Esophagus squamous epithelium (tissue), 5 donors: ENCODE measurements around the gene EDAR. TPM values are rescaled to one million over a fixed set of nuclear protein-coding genes. Genes with fewer than 3 reads are reported as not detected.

ENCODE experiments used
- DNase-seq: peaks from one replicate; lab custom pipeline; 2025; lab: John Stamatoyannopoulos, UW
- H3K27ac ChIP-seq, 4 donors: fragments of 200-600 bp; sonication (generic); one replicate each; pipeline ENCODE4 v1.5.1; 2016 to 2019; ENCODE audit warnings: mild to moderate bottlenecking in 1 of 4
- H3K27me3 ChIP-seq, 4 donors: fragments of 200-600 bp; sonication (generic); 1 replicate in 3 of 4; 2 replicates in 1 of 4; pipeline versions ENCODE4 v1.5.1 to v1.6.0; 2017 to 2021; ENCODE audit warnings: antibody characterized with exemption in 1 of 4
- H3K36me3 ChIP-seq, 3 donors: fragments of 200-600 bp; sonication (generic); one replicate each; pipeline ENCODE4 v1.5.1; 2016 to 2019
- H3K4me1 ChIP-seq, 3 donors: fragments of 200-600 bp; sonication (generic); one replicate each; pipeline ENCODE4 v1.5.1; 2017 to 2019
- H3K4me3 ChIP-seq, 4 donors: fragments of 200-600 bp; sonication (generic); 1 replicate in 3 of 4; 2 replicates in 1 of 4; pipeline ENCODE4 v1.5.1; 2016 to 2019; ENCODE audit warnings: mild to moderate bottlenecking in 2 of 4, moderate library complexity in 1 of 4
- H3K9me3 ChIP-seq, 3 donors: fragments of 200-600 bp; sonication (generic); one replicate each; pipeline ENCODE4 v1.5.1; 2016 to 2019
- CTCF ChIP-seq, 6 experiments: fragments of 450-650 bp in 4 of 6; fragments of 200-600 bp in 2 of 6; sonication (generic) in 2 of 6; IDR thresholded peaks; one replicate each; pipeline ENCODE4 v1.5.1; 2016 to 2019; ENCODE audit warnings: antibody characterized with exemption in 6 of 6, mild to moderate bottlenecking in 4 of 6, moderate library complexity in 4 of 6
- POLR2A ChIP-seq, 4 donors: fragments of 450-650 bp; IDR thresholded peaks; one replicate each; pipeline ENCODE4 v1.6.1; 2017; ENCODE audit warnings: antibody characterized with exemption in 4 of 4, mild to moderate bottlenecking in 4 of 4, moderate library complexity in 3 of 4
- WGBS, 2 donors: methylation state at CpG; one replicate each; pipeline ENCODE4 v1.1.5; 2018; 5-methylcytosine and 5-hydroxymethylcytosine counted together
- intact Hi-C: fragments of 100-400 bp; cut with DNase I; formaldehyde crosslinking; loops from one replicate; pipeline ENCODE4 v1.15.0; 2022
- total RNA-seq, 4 donors: library from RNA; depleted of rRNA; stranded (reverse); fragments of >200 nt; gene quantifications; one replicate each; pipeline ENCODE4 v1.1.0, GENCODE V29; 2016
- donor health status: DM: yes; HTN: yes; CAD: no.

Gene EDAR
- total RNA-seq, 4 donors from 2014 or later, result 3.9 to 5.3 (median 4.4) TPM

DNA sequence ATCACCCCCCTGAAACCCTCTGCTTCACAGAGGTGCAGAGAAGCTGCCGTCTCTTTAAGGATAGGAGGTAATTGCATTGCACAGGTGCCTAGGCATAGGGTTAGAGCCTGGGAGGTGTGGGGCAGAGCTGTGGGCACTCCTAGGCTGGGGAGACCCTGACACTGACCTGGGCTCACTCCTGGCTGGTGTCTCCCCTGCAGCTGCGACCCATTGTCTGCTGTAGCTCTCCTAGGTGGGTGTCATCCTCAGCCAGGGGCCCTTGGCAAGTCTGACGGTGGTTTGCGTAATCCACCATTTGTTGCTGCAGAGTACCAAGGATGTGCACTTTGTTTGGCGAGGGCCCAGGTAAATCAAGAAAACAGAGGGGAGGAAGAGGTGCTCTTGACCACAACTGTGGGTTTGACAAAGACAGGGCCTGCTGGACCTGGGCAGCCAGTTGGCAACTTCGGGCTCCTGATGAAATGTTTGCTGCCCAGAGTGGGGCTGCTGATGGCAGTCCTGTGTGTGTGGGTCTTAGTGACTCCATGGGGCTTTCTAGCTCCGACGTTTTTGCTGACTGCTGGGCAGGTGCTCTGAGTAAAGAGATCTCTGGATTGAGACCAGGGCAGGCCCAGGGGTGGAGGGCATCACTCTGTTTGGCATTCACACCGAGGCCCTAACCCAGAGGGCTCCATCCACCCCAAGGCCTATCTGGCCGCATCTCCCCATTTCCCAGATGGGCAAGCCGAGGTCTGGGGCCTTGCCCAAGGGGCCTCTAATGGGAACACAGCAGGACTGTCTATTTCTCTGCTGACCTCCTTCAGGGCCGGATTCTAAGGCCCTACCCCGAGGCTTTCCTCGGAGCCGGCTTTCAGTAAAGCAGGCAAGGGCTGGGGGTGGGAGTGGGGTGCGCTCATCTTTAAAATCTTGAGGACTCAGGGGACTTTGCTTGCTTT, 67.7 kb downstream of the EDAR start:
- intact Hi-C loops, result no loop called here
- Histone ChIP-seq H3K36me3 (no peaks in the 10 kb centered on the region), H3K9me3 (no peaks in the 10 kb centered on the region), H3K27me3 (no peaks in the 10 kb centered on the region), H3K4me3 (no peak overlapping the region), H3K27ac (peak overlapping the region; percentile 76 to 93 (median 86)), H3K4me1 (peaks cover 13 to 80% (median 52%) of the 10 kb centered on the region in 3 donors)
- WGBS, 2 donors, result 66 to 79% methylated on average over 5 to 7 of the region's 16 CpGs
- DNase-seq, result no peak
- TF ChIP-seq POLR2A (IDR thresholded peaks at IDR 0.05) (no peak), CTCF (IDR thresholded peaks at IDR 0.05) (no peak)

DNA sequence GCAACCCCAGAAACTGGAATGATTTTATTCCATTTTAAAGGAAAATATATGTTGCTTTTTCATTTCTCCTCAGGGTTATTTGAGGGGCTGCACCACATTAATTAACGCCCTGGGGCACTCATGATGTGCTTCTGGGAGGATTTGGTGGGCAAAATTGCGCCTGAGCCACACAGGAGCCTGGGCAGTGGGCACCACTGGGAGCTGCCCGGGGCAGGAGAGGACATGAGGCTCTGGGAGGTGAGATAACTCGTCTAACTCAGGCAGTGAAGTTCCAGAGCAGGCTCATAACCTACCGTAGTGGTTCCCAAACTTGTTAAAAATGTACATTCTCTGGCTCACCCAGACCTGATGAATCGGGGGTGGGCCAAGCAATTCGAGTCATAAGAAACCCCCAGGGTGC, 68.3 kb downstream of the EDAR start:
- H3K4me3 ChIP-seq, result no peak overlapping the region
- 66 to 68% methylated on average over 3 to 5 of the region's 7 CpGs for WGBS, 2 donors
- H3K36me3 ChIP-seq, result no peaks in the 10 kb centered on the region
- no peak for DNase-seq
- TF ChIP-seq POLR2A (IDR thresholded peaks at IDR 0.05) (no peak), CTCF (IDR thresholded peaks at IDR 0.05) (no peak)
- H3K27ac ChIP-seq, result peak overlapping the region in 2 of 4 donors; percentile 85 to 93
- intact Hi-C loops, result no loop called here
- peaks cover 13 to 80% (median 48%) of the 10 kb centered on the region in 3 donors for H3K4me1 ChIP-seq
- H3K27me3 ChIP-seq, result no peaks in the 10 kb centered on the region
- H3K9me3 ChIP-seq, result no peaks in the 10 kb centered on the region

- intact Hi-C loops, result no loop called here
- WGBS, 2 donors, result 97% methylated on average over 5 to 6 of the region's 19 CpGs
- TF ChIP-seq CTCF (IDR thresholded peaks at IDR 0.05) (no peak), POLR2A (IDR thresholded peaks at IDR 0.05) (no peak)
- Histone ChIP-seq H3K4me3 (no peak overlapping the region), H3K9me3 (no peaks in the 10 kb centered on the region), H3K27me3 (no peaks in the 10 kb centered on the region), H3K4me1 (peaks cover 13 to 74% (median 45%) of the 10 kb centered on the region in 3 donors), H3K36me3 (no peaks in the 10 kb centered on the region), H3K27ac (no peak overlapping the region)
- no peak for DNase-seq
These were observed 69.2 kb downstream of the EDAR start for GRCh38 chr2:108919571-108920373.

DNA sequence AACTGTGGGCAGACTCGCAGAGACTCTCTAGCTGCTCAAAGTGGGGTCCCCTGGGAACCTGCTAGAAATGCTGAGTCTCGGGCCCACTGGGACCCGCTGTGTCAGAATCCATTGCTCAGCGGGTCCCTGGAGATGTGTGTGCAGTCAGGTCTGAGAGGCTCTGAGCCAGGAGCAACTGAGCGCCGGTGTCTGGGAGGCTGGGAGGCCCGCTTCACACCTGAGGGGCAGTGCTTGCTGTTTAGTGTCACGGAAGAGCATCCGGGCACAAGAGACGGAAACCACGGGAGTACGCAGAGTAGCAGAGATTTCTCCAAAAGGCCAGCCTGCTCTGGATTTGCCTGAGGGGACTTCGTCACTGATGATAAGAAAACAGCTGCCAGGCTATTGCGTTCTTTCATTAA, 70.1 kb downstream of the EDAR start:
- intact Hi-C loops, result no loop called here
- H3K9me3 ChIP-seq, result no peaks in the 10 kb centered on the region
- 89 to 92% methylated on average over 7 to 8 of the region's 14 CpGs for WGBS, 2 donors
- no peak overlapping the region for H3K27ac ChIP-seq
- H3K4me3 ChIP-seq, result no peak overlapping the region
- peaks cover 7 to 66% (median 38%) of the 10 kb centered on the region in 3 donors for H3K4me1 ChIP-seq
- TF ChIP-seq CTCF (IDR thresholded peaks at IDR 0.05), result no peak
- no peak for TF ChIP-seq POLR2A (IDR thresholded peaks at IDR 0.05)
- no peak for DNase-seq
- H3K27me3 ChIP-seq, result no peaks in the 10 kb centered on the region
- H3K36me3 ChIP-seq, result no peaks in the 10 kb centered on the region
